ENCODE results near the gene FAM20A. TPM values are rescaled to one million over a fixed set of nuclear protein-coding genes. Genes with fewer than 3 reads are reported as not detected.

The FAM20A gene
- total and polyA plus RNA-seq, 8 donors: 11.4 to 81.3 (median 17.0) TPM; not detected in 1

GRCh38 chr17:68612923-68613292 is 11.7 kb upstream of the FAM20A start:
- Histone ChIP-seq H3K27ac (no peak overlapping the region), H3K4me3 (no peak overlapping the region), H3K27me3 (no peaks in the 10 kb centered on the region), H3K4me1 (peaks cover 0 to 21% (median 3%) of the 10 kb centered on the region in 4 donors), H3K36me3 (no peaks in the 10 kb centered on the region), H3K9me3 (peaks cover 0 to 31% (median 28%) of the 10 kb centered on the region in 4 donors)
- intact Hi-C loops (cut with DNase I; ENCODE audit: low total_unique reads): no loop called here
- no peak for TF ChIP-seq POLR2A (IDR thresholded peaks at IDR 0.05)
- no peak for TF ChIP-seq POLR2AphosphoS5 (IDR thresholded peaks at IDR 0.05)
- TF ChIP-seq EP300 (IDR thresholded peaks at IDR 0.05): no peak
- no peak for TF ChIP-seq CTCF (IDR thresholded peaks at IDR 0.05)
- no peak for DNase-seq

- TF ChIP-seq POLR2AphosphoS5 (IDR thresholded peaks at IDR 0.05): no peak
- TF ChIP-seq POLR2A (IDR thresholded peaks at IDR 0.05): no peak
- no peak for TF ChIP-seq CTCF (IDR thresholded peaks at IDR 0.05)
- TF ChIP-seq EP300 (IDR thresholded peaks at IDR 0.05): no peak
- Histone ChIP-seq H3K27me3 (no peaks in the 10 kb centered on the region), H3K4me1 (peaks cover 0 to 21% (median 3%) of the 10 kb centered on the region in 4 donors), H3K4me3 (no peak overlapping the region), H3K27ac (peak overlapping the region in 3 of 5 donors; percentile 7 to 49 (median 31)), H3K36me3 (no peaks in the 10 kb centered on the region), H3K9me3 (peaks cover 0 to 36% (median 31%) of the 10 kb centered on the region in 4 donors)
- WGBS, 5 donors: 75 to 90% (median 84%) methylated on average over 3 of the region's 3 CpGs
- intact Hi-C loops (cut with DNase I; ENCODE audit: low total_unique reads): no loop called here
- no peak for DNase-seq
These were observed 11.2 kb upstream of the FAM20A start for GRCh38 chr17:68612209-68612922.

GRCh38 chr17:68611353-68612208 is 10.4 kb upstream of the FAM20A start:
- Histone ChIP-seq H3K27ac (peak overlapping the region in 3 of 5 donors; percentile 7 to 49 (median 31)), H3K9me3 (peaks cover 0 to 38% (median 33%) of the 10 kb centered on the region in 4 donors), H3K4me3 (no peak overlapping the region), H3K27me3 (no peaks in the 10 kb centered on the region), H3K4me1 (peaks cover 0 to 21% (median 3%) of the 10 kb centered on the region in 4 donors), H3K36me3 (no peaks in the 10 kb centered on the region)
- DNase-seq: no peak
- TF ChIP-seq POLR2A (IDR thresholded peaks at IDR 0.05) (no peak), POLR2AphosphoS5 (IDR thresholded peaks at IDR 0.05) (no peak), EP300 (IDR thresholded peaks at IDR 0.05) (no peak), CTCF (IDR thresholded peaks at IDR 0.05) (no peak)
- intact Hi-C loops (cut with DNase I; ENCODE audit: low total_unique reads): no loop called here
- 25 to 42% (median 29%) methylated on average over 4 of the region's 4 CpGs for WGBS, 5 donors

GRCh38 chr17:68610554-68610953 is 9.4 kb upstream of the FAM20A start:
- Histone ChIP-seq H3K27me3 (no peaks in the 10 kb centered on the region), H3K27ac (no peak overlapping the region), H3K4me1 (peaks cover 0 to 21% (median 3%) of the 10 kb centered on the region in 4 donors), H3K9me3 (peaks cover 0 to 38% (median 33%) of the 10 kb centered on the region in 4 donors), H3K4me3 (no peak overlapping the region), H3K36me3 (no peaks in the 10 kb centered on the region)
- 96 to 100% (median 100%) methylated on average over 1 of the region's 1 CpG for WGBS, 5 donors
- no peak for DNase-seq
- intact Hi-C loops (cut with DNase I; ENCODE audit: low total_unique reads): no loop called here
- no peak for TF ChIP-seq POLR2AphosphoS5 (IDR thresholded peaks at IDR 0.05)
- no peak for TF ChIP-seq CTCF (IDR thresholded peaks at IDR 0.05)
